Retina (tissue), 1 donor: Measurements from ENCODE around the gene TMEM212.
"Not testable (repeated sequence)": the region's sequence is repeated elsewhere in the genome, so short reads cannot be mapped to it uniquely, and the experiment has no call there.

Source experiments
- DNase-seq: peaks from one replicate; pipeline ENCODE4 v3.0.0-alpha.2; 2016

The TMEM212 gene

DNA sequence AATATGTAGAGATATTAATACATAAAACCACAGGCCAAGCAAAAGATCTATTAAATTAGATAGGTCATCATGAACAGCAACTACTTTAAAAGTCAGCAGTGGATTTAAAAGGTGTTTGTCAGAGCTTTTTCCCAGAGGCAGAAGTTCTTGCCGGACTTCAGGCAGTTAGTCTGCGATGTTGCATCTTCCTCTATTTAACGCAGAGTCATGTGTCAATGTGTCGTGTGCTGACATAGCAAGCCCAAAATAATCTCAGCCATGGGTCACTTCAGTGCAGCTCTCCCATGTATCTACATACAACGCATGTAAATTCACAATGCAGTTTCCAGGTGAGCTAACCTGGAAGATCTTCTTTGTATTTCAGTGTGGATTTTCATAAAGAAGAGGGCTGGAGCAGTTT is 8.0 kb upstream of the TMEM212 start:
- no peak for DNase-seq

DNA sequence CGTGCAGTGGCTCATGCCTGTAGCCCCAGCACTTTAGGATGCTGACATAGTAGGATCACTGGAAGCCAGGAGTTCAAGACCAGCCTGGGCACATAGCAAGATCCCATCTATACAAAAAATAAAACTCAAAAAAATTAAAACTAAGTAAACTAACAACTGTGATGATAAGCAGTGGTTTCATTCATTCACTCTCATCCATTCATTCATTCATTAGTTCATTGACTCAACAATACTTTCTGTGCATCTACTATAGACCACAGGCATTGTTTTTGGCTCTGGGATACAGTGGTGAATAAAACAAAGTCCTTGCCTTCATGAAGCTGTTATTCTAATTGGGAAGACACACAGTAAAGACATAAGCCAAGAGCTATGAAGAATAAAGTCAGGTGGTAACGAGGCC is 7.5 kb upstream of the TMEM212 start:
- DNase-seq = no peak

DNA sequence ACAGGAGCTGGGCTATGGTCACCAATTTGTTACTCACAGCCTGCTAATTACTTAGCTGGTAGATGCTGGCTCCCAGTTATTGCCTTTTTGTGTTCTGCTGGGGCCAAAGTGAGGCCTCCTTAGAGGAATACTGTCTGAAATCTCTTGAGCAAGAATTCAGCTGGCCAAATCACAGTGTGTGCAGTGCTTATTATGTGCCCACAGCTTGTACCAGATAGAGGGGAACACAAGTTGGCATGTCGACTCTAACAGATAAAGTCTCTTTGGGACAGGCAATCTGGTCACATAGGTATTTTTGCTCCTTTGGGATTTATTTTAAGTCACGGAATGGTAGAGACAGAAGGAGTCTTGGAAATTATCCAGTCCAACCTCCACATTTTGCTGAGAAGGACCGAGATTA is 6.3 kb upstream of the TMEM212 start:
- DNase-seq = no peak

DNA sequence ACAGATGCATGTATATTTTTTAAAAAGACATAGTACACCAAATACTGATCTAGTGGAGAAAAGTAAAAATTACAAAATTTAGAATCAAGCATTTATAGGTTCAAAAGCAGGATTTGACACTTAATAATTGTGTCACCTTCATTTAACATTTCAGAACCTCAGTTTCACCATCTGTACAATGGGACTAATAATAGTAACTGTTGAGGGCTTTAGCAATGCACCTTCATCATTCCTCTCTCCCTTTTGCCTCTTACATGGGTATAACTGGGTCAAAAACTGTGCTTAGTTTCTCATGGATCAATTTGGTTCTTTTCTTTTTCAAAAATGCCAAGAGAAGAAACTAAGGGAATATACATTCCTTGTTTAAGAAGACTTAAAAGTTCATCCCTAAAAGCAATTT is 5.5 kb upstream of the TMEM212 start:
- no peak for DNase-seq

DNA sequence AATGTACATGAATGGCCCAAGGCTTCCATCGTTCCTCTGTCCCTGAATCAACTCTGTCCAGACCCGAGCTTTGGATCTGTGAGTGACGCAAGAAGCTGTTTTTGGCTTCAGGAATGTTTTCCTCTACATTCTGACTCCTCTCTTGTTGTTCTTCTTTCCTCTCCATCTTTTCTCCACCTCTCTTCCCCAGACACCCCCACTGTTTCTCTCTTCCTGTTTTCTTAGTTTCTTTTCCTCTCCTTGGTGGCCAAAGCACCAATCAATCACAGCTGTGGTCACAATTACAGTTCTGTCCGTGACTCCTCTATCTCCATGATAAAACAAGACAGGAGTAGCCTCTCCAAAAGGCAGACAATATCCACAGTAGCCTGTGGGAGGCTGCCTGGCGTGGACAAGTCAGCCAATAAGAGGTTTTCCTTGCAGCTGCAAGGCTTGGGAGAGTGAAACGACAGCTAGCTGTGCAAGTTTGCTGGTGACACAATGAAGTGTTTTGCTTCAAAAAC is 4.9 kb upstream of the TMEM212 start:
- DNase-seq = no peak

DNA sequence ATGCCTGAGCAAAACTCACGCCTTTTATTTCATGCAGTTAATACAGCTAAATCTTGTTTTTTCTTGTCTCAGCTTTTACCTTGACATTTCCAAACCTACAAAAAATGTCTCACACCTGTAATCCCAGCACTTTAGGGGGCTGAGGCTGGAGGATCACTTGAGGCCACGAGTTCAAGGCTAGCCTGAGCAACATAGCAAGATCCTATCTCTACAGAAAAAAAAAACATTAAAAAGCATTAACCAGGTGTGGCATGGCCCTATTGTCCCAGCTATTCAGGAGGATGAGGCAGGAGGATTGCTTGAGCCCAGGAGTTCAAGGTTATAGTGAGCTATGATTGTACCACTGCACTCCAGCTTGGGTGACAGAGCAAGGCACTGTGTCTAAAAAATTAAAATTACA is 3.9 kb upstream of the TMEM212 start:
- no peak for DNase-seq

DNA sequence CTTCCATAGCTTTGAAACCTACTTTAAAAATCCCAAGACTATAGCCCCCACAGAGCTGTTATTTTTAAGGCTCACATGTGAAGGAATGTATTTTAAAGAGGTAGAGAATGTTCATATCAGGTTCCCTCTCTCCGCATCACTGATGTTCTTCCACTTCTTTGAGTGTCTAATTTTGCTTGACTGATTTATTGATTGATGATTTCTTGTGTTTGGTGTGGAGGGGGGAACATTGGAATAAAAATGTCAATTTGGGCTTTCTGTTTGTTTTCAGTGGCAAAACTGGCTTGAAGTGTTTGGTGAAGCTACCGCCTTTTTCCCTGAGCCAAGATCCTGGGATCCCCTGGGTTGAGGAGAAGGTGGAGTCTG is 2.7 kb upstream of the TMEM212 start:
- DNase-seq = no peak

DNA sequence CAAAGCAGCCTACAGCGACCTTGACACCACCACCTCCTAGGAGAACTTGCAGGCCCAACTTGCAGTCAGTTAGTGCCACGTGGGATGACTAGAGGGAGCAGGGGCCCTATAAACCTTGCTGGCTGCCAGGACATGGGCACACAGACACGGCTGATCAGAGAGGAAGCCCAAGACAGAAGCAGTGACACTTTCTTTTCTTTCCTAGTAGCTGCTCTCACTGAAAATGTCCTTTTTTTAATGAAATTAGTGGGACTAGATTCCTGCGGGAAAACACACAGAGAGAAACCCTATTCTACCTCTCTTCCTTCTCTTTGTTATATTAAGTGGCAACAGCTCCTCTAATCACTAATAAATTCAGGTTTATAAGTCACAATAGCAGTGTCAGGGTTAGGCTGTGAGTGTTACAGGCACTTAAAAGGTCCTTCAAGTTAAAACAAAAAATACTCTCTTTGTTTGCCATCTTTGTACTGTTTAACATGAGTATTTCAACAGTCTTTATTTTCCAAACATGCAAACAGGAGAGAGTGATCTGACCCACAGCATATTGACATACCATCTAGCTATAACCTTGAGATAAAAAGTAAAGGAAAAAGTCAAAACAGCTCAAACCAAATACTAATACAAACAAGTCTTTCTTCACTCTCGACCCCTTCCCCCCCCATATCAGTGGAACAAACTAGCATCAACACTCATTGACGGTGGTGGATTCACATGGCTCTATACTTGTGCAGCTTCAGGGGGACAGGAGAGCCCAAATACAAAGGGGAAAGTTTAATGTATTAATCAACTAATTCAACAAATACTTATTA is 2.1 kb upstream of the TMEM212 start:
- DNase-seq = no peak

DNA sequence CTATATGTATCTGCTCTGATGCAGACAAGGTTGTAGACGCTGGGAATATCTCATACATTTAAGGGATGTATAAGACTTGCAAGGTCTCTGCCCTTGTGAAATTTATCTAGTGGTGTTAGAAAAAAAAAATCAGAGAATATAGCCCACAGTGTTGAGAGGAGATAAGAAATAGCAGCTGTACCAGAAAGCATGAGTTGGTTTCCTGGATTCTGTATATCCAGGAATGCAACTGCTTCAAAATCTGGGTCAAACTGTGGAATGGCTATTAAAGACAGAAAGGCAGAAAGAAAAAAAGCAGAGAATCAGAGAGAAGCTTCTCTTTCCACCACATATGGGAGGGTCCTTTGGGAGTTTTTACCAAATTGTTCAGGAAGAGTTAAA is 1.5 kb upstream of the TMEM212 start:
- DNase-seq = no peak

DNA sequence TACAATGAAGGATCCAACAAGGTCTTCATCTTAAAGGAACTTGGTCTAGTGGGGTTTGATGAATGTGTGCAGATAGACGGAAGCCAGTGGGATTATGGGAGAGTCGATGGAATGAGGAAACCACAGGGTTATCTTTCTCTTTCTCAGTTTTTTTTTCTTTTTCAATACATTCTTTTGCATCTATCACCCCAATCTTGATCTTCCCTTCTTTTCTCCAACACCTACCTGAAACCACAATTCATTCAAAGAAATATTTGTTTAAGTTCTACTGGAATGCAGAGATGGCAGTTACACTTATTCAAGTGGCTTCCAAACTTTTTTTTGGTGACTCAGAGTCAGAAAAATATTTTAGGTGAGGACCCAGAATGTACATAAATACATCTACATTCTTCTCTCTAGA is 1.7 kb downstream of the TMEM212 start:
- no peak for DNase-seq

DNA sequence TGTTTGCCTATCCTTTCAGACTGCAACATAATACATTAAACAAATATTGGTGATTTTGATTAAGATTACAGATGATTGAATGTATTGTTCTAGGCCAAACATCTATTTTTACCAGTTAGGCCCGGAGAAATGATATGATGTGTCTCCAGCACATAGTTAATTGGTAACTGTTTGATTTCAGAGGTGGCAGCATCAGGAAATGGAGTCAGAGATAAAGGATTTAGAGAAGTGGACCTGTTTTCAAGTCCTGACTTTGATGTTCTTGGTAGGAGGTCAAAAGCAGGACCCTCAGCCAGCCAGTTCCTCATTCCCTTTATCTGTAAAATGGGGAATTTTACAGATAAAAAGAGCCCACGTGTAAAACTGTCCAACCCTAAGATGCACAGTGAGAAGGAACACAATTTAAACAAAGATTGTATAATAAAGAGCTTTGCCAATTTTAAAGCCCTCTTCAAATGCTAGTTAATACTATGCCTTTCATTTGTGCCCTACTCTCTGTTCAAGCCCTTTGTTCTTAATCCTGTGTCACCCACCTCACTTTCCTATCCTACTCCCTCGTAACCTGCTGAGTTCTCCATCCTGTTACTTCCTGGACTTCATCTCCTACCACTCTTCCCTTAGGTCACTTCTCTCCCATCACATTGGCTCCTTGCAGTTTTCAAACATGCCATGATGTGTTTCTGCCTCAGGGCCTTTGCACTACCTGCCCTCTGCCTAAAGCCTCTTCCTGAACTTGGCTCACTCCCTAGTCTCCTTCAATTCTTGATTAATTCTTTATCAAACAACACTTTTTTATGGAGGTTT is 2.5 kb downstream of the TMEM212 start:
- DNase-seq = no peak

DNA sequence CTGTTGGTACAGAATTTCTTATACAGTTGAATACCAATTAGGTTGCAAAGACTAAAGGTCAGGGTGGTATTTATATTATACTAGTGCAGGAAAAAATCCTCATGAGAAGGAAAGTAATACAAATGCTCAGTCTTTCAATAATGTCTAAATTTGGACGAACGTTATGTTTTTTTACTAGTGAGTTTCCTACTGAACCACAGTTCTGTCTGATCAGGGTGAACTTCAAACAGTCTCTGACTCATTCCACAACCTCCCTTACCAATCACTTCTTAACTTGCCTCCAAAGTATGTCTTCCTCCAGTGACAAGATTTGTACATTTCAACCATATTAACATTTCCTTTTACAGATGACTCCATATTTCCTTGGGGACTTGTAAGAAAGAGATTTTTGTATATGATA is 3.4 kb downstream of the TMEM212 start:
- DNase-seq = no peak

DNA sequence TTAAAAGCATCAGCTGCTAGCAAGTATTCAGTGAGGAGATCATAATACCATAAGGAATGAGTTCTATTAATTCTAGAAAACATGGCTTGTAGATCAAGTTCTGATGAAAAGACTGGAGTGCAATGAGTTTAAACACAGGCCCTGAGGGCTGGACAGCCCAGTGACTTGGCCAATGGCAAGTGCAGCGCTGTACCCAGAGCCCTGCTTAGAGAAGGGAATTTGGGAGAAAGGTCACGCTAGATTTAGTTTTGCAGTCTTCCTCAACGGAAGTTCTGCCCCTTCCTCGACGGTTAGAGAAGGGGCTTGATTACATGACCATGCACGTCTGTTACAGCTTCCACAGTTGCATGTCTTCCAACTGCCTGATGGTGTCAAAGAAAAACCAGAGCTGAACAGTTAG is 4.0 kb downstream of the TMEM212 start:
- no peak for DNase-seq

DNA sequence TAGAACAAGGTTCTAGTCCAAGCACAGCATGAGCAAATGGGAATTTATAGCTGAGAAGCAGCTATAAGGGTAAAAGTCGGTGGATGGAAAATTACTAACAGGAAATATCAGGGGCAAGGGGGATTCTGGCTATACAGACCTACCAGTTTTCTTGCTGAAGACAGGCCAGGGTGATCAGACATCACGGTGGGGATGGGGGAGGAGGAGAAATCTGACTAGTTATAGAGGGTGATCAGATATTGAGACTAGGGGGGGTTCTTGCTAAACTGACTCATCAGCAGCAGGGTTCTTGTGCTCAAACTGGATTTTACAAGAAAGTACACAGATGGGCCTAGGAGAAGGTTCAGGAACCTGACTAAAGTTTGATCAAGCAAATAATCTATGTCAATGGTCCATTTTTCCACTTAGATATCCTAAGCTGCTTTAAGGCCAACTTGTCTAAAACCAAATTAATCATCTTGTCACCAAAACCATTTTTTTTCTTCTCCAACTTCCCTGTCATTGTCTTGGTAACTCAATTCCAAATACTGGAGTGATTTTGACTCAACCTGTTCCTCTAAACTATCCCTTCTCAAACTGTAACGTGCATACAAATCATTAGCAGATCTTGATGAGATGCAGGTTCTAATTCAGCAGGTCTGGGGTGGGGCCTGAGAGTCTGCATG is 4.6 kb downstream of the TMEM212 start:
- DNase-seq = no peak

DNA sequence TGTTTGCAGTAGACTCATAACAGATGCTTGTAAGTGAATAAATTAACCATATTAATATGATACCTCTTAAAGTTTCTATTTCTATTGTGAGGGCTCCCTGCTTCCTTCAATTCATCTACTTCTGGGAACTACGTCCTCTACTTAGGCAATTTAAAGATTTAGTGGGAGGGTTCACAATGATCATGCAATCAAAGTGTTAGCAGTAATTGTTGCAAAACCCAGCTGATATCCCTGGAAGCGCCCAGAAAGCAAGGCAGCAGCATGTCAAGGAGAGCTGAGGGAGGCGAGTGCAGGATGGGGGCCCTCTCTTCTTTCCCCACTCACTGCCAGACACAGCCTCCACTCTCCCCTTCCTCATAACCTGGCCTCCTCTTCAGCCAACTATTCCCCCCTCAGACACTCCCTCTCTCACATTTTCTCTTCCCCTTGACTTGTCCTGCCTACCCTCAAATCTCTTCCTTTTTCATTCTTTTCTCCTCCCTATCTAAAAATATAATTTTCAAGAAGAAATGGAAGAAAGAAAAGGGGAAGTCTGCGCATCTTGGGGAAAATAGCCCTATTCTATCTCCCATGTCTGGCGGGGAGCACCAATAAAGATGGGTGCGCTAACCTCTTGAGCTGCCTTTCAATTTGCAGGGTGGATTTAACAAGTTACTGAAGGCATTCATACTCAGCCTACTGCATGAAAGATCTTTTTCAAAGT is 6.6 kb downstream of the TMEM212 start:
- no peak for DNase-seq

DNA sequence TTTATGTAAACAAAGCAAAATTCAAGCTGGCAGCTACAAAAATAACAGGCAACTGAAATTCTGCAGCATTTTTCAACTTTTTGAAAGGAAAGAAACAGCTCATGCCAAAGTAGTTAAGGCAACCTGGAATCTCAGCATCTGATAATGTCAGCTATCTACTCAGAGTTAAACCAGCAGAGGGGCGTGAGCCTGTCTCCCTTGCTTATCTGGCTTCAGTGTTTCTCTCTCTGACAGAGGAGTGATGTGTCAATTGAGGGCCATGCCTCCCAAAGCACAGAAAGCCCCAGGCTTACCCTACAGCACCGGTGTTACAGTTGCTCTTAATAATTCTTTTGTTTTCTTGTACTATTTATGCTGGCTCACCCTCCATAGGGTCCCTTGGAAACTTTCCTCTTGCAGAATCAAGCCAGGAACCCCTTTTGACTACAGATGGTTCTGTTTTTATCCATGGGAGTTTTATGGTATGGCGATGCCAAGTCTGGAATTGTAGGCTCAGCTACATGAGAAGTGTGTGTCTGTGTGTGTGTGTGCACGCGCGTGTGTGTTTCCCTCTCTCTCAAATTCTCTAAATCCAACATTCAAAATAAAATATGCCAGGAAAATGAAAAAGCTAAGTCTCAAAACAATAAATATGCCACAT is 7.3 kb downstream of the TMEM212 start:
- no peak for DNase-seq

DNA sequence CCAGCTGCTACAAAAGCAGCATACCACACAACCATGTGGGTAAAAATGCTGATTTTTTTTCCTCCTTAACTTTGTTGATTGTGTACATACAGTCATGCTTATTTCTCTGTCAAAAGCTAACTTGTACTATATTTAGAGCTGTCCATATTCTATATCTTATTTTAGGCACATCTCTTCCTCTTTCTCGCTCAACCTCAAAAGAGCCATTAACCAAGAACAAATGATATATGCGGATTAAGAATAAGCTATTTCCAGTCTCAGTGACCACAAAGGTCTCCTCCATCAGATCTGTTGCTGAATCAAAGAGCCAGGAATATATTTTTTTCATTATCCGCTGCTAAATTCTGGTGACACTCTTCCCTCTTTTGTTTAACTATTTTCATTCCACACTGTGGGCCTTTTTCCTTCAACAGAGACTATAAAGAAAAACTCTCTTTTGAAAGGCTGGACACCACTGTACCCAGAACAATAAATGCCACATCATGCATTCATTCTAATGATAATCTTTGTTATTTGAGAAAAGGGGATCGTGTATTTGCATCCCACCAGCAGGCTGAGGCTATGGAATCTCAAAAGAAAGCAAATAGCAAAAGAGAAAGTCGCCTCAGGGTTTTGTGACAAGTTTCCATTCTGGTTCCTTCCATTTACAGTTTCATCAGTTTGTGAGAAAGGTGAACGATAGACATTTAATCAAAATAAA is 8.0 kb downstream of the TMEM212 start:
- DNase-seq = no peak

DNA sequence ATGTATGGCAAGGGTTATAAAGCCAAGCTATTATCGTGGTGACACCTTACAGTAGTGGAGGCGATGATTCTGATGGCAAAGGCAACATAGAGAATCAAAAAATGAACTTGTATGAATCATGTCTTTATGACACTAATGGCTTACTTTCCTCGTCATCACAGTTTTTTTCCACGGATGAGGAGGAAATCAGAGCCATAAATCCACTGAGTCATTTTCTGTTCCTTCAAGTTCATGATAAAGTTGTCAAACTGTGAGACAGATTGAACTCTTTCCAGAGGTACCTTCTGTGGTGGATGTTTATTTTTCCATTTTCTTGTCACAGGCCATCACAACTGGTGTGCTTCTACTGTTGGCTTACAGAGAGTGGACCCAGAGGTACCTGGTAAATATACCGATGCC is 8.5 kb downstream of the TMEM212 start:
- DNase-seq = no peak

DNA sequence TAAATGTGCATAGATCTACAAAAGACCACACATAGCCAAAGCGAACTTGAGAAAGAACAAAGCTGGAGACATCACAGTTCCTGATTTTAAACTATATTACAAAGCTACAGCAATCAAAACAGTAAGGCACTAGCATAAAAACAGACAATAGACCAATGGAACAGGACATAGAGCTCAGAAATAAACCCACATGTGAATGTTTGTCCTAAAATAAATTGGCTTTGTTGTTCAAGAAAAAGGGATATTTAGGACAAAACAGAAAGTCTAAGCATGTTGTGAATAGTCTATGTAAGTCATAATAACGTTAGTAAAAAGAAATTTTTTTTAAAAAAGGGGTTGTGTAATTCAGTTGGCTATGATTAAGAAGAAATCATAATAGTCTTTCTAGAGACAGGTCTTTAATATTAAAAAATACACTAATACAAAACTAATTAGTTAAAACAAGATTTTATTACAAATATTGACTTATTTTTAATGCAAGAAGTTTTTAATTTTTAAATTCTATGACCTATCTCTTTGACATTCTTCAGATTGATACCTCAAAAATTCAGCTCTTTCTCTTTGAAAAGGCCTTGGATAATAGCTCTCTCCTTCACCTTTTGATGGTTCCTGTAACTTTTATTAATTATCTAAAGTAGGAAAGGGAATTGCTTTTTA is 11.6 kb downstream of the TMEM212 start:
- DNase-seq = no peak

DNA sequence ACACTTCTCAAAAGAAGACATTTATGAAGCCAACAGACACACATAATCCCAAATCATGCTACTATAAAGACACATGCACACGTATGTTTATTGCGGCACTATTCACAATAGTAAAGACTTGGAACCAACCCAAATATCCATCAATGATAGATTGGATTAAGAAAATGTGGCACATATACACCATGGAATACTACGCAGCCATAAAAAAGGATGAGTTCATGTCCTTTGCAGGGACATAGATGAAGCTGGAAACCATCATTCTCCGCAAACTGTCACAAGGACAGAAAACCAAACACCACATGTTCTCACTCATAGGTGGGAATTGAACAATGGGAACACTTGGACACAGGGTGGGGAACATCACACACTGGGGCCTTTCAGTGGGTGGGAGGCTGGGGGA is 15.6 kb downstream of the TMEM212 start:
- not testable (repeated sequence) for DNase-seq

DNA sequence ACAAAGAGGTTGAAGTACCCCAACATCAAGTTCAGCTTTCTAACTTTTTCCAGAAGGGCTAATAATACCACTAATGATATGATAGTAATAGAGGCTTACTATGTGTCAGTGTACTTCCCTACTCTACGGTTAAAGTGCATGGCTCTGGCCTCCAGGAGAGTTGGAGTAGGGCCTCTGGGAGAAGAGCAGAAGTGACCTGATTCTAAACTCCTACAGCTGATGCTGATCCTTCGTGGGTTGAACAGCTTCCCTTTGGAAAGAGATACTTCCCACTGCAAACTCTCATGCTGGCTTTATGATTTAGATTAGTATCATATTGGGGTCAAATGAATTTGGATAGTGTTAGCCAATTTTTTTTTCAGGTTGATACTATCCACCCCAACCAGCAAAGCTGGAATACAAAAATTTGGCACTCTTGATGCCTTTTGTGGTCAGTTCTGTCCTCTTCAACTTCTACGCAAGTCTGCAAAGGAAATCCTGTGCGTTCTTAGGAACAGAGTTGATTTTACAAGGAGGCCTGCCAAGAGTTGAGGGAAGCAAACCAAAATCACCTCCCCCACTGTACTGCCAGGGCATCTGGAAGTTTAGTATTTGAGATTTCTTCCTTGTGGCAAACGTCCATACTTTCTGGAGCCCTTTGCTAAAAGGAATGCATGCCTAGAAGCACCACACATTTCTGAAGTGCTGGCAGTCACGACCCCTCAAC is 17.8 kb downstream of the TMEM212 start:
- no peak for DNase-seq
